Uterus (tissue), 4 donors: ENCODE results near the gene ANGPT4. TPM values are rescaled to one million over a fixed set of nuclear protein-coding genes. Genes with fewer than 3 reads are reported as not detected.

ENCODE experiments used
- DNase-seq, 2 donors: peaks; one replicate each; pipeline ENCODE4 v3.0.0-alpha.2; 2019 to 2020
- H3K27ac ChIP-seq, 2 donors: fragments of 200-600 bp; sonication (generic); 1 replicate in 1 of 2; 2 replicates in 1 of 2; pipeline ENCODE4 v1.5.1; 2016 to 2018
- H3K27me3 ChIP-seq, 2 donors: fragments of 200-600 bp; sonication (generic); one replicate each; pipeline ENCODE4 v1.5.1; 2018 to 2019; ENCODE audit warnings: control low read depth in 1 of 2
- H3K36me3 ChIP-seq, 2 donors: fragments of 200-600 bp; sonication (generic); one replicate each; pipeline ENCODE4 v1.5.1; 2019; ENCODE audit warnings: control low read depth in 1 of 2
- H3K4me1 ChIP-seq, 2 donors: fragments of 200-600 bp; sonication (generic); one replicate each; pipeline ENCODE4 v1.5.1; 2018 to 2019; ENCODE audit warnings: control low read depth in 1 of 2
- H3K4me3 ChIP-seq, 2 donors: fragments of 200-600 bp; sonication (generic); 1 replicate in 1 of 2; 2 replicates in 1 of 2; pipeline ENCODE4 v1.5.1; 2018 to 2019; ENCODE audit warnings: mild to moderate bottlenecking in 1 of 2
- H3K9me3 ChIP-seq, 2 donors: fragments of 200-600 bp; sonication (generic); one replicate each; pipeline ENCODE4 v1.5.1; 2019; ENCODE audit warnings: control low read depth in 1 of 2
- CTCF ChIP-seq, 4 experiments: fragments of 200-600 bp in 2 of 4; fragments of 450-650 bp in 2 of 4; sonication (generic) in 2 of 4; IDR thresholded peaks; one replicate each; pipeline ENCODE4 v1.5.1; 2016 to 2019; ENCODE audit warnings: antibody characterized with exemption in 4 of 4, mild to moderate bottlenecking in 2 of 4, moderate library complexity in 1 of 4
- POLR2A ChIP-seq, 2 donors: fragments of 450-650 bp; IDR thresholded peaks; one replicate each; pipeline ENCODE4 v1.6.1; 2016; ENCODE audit warnings: antibody characterized with exemption in 2 of 2, mild to moderate bottlenecking in 1 of 2, moderate library complexity in 1 of 2
- intact Hi-C: fragments of 100-400 bp; cut with DNase I; formaldehyde crosslinking; loops from one replicate; pipeline ENCODE4 v1.15.1; 2023; ENCODE audit warnings: low total_unique reads
- total RNA-seq, 4 donors: library from RNA; depleted of rRNA in 3 of 4; stranded (reverse); fragments of >200 nt in 3 of 4; gene quantifications; one replicate each; pipeline versions ENCODE4 v1.1.0 to v1.2.4, GENCODE V29; 2014 to 2023
- donor health status: DM: yes; HTN: yes; CAD: no.

Gene ANGPT4
- total RNA-seq, 4 donors from 2014 or later, result 0.55 to 8.8 (median 3.8) TPM

GRCh38 chr20:942611-943010 lies 26.5 kb upstream of the ANGPT4 start:
- TF ChIP-seq POLR2A (IDR thresholded peaks at IDR 0.05) (no peak), CTCF (IDR thresholded peaks at IDR 0.05) (no peak)
- H3K9me3 ChIP-seq, result no peaks in the 10 kb centered on the region

GRCh38 chr20:940926-941325 lies 24.8 kb upstream of the ANGPT4 start:
- Histone ChIP-seq H3K27ac (no peak overlapping the region), H3K4me3 (no peak overlapping the region), H3K27me3 (no peaks in the 10 kb centered on the region), H3K4me1 (no peaks in the 10 kb centered on the region), H3K9me3 (no peaks in the 10 kb centered on the region), H3K36me3 (no peaks in the 10 kb centered on the region)
- no peak for DNase-seq
- intact Hi-C loops, result no loop called here
- TF ChIP-seq CTCF (IDR thresholded peaks at IDR 0.05) (no peak), POLR2A (IDR thresholded peaks at IDR 0.05) (no peak)

More at GRCh38 chr20:942611-943010, 26.5 kb upstream of the ANGPT4 start:
- no peaks in the 10 kb centered on the region for H3K36me3 ChIP-seq
- H3K4me1 ChIP-seq, result no peaks in the 10 kb centered on the region
- DNase-seq, result no peak
- no peaks in the 10 kb centered on the region for H3K27me3 ChIP-seq
- H3K4me3 ChIP-seq, result no peak overlapping the region
- H3K27ac ChIP-seq, result no peak overlapping the region
- intact Hi-C loops, result no loop called here

- TF ChIP-seq CTCF (IDR thresholded peaks at IDR 0.05) (no peak), POLR2A (IDR thresholded peaks at IDR 0.05) (no peak)
- no peaks in the 10 kb centered on the region for H3K36me3 ChIP-seq
- H3K4me1 ChIP-seq, result no peaks in the 10 kb centered on the region
- intact Hi-C loops, result no loop called here
- H3K4me3 ChIP-seq, result no peak overlapping the region
- DNase-seq, result no peak
- no peaks in the 10 kb centered on the region for H3K9me3 ChIP-seq
- no peaks in the 10 kb centered on the region for H3K27me3 ChIP-seq
- no peak overlapping the region for H3K27ac ChIP-seq
Observed at GRCh38 chr20:939606-940005, 23.5 kb upstream of the ANGPT4 start.

GRCh38 chr20:934186-934840 lies 18.2 kb upstream of the ANGPT4 start:
- DNase-seq, result no peak
- H3K4me1 ChIP-seq, result no peaks in the 10 kb centered on the region
- H3K9me3 ChIP-seq, result no peaks in the 10 kb centered on the region
- intact Hi-C loops, result no loop called here
- H3K4me3 ChIP-seq, result no peak overlapping the region
- TF ChIP-seq POLR2A (IDR thresholded peaks at IDR 0.05) (no peak), CTCF (IDR thresholded peaks at IDR 0.05) (no peak)
- no peak overlapping the region for H3K27ac ChIP-seq
- no peaks in the 10 kb centered on the region for H3K36me3 ChIP-seq
- no peaks in the 10 kb centered on the region for H3K27me3 ChIP-seq

GRCh38 chr20:933029-933428 lies 16.9 kb upstream of the ANGPT4 start:
- Histone ChIP-seq H3K27ac (no peak overlapping the region), H3K4me3 (no peak overlapping the region), H3K4me1 (no peaks in the 10 kb centered on the region), H3K27me3 (no peaks in the 10 kb centered on the region), H3K9me3 (no peaks in the 10 kb centered on the region), H3K36me3 (no peaks in the 10 kb centered on the region)
- TF ChIP-seq POLR2A (IDR thresholded peaks at IDR 0.05) (no peak), CTCF (IDR thresholded peaks at IDR 0.05) (no peak)
- intact Hi-C loops, result no loop called here
- DNase-seq, result no peak
